Measurements from ENCODE around the gene OCSTAMP. TPM values are rescaled to one million over a fixed set of nuclear protein-coding genes. Genes with fewer than 3 reads are reported as not detected.

The OCSTAMP gene
- total RNA-seq, 1 donor from 2014 or later: not detected

- DNase-seq (ENCODE audit: low read depth): no peak
These were observed 30.9 kb downstream of the OCSTAMP start for GRCh38 chr20:46519471-46520068.

- peak; percentile 60 for DNase-seq (ENCODE audit: low read depth)
These were observed 37.3 kb downstream of the OCSTAMP start, which contains the start of gene ZNF334 for GRCh38 chr20:46512943-46513844. TSS of gene ZNF334 (minus strand) at chr20:46513559. CDS start at chr20:46512102, 1,457 bp downstream.

- no peak for DNase-seq (ENCODE audit: low read depth)
These were observed 40.9 kb downstream of the OCSTAMP start for GRCh38 chr20:46509523-46509922.

- DNase-seq (ENCODE audit: low read depth): no peak
These were observed 42.6 kb downstream of the OCSTAMP start for GRCh38 chr20:46507760-46508407.

- DNase-seq (ENCODE audit: low read depth): no peak
These were observed 44.9 kb downstream of the OCSTAMP start for GRCh38 chr20:46505506-46505905.

- no peak for DNase-seq (ENCODE audit: low read depth)
These were observed 48.5 kb downstream of the OCSTAMP start for GRCh38 chr20:46501961-46502360.

GRCh38 chr20:46501337-46501942, 49.0 kb downstream of the OCSTAMP start:
- no peak for DNase-seq (ENCODE audit: low read depth)

- no peak for DNase-seq (ENCODE audit: low read depth)
These were observed 56.4 kb downstream of the OCSTAMP start for GRCh38 chr20:46494077-46494476.

GRCh38 chr20:46491354-46491753, 59.1 kb downstream of the OCSTAMP start:
- DNase-seq (ENCODE audit: low read depth): no peak

Other genes starting within 250 kb of the OCSTAMP start
- not detected in 2 replicates for gene CDH22, start 242.2 kb downstream of the OCSTAMP start, total RNA-seq
- 24.3 and 46.9 TPM in 2 replicates for gene ELMO2, start 144.0 kb downstream of the OCSTAMP start, total RNA-seq
- gene ZNF334, start 37.1 kb downstream of the OCSTAMP start, total RNA-seq: 1.7 and 8.1 TPM in 2 replicates
- gene SLC13A3, start 100.8 kb upstream of the OCSTAMP start, total RNA-seq: 1.4 and 4.2 TPM in 2 replicates
- gene TP53RK, start 138.8 kb upstream of the OCSTAMP start, total RNA-seq: 16.0 and 22.4 TPM in 2 replicates
- 8.0 and 13.9 TPM in 2 replicates for gene SLC2A10, start 159.0 kb upstream of the OCSTAMP start, total RNA-seq